Stimulated activated CD8-positive, alpha-beta memory T cell treated with anti-CD3 and anti-CD28 coated beads, Interleukin-2, amount 100 ng/mL, for 1 hour (primary cell): ENCODE results near the gene NDUFC2.
"Not testable (repeated sequence)": the region's sequence is repeated elsewhere in the genome, so short reads cannot be mapped to it uniquely, and the experiment has no call there.

Experiments
- DNase-seq, 2 donors: peaks; one replicate each; pipeline ENCODE4 v3.0.0-alpha.2; 2020; ENCODE audit warnings: low read depth in 2 of 2

Gene NDUFC2

GRCh38 chr11:78079232-78080083, at the start of gene NDUFC2:
NDUFC2 (minus strand) TSS chr11:78079862; CDS start chr11:78079744, 118 bp downstream.
- peak; percentile 33 to 48 for DNase-seq

GRCh38 chr11:78127403-78127802, 47.7 kb upstream of the NDUFC2 start:
- no peak for DNase-seq

- no peak for DNase-seq
Measured at GRCh38 chr11:78112582-78113275, 33.1 kb upstream of the NDUFC2 start.

- DNase-seq: no peak
Measured at GRCh38 chr11:78111298-78111697, 31.6 kb upstream of the NDUFC2 start.

- no peak for DNase-seq
Measured at GRCh38 chr11:78110830-78111229, 31.2 kb upstream of the NDUFC2 start.

- DNase-seq: no peak
Measured at GRCh38 chr11:78110351-78110750, 30.7 kb upstream of the NDUFC2 start.

- DNase-seq: no peak
Measured at GRCh38 chr11:78109081-78110015, 29.7 kb upstream of the NDUFC2 start.

- no peak for DNase-seq
Measured at GRCh38 chr11:78100676-78101472, 21.2 kb upstream of the NDUFC2 start.

- DNase-seq: no peak
Measured at GRCh38 chr11:78100261-78100660, 20.6 kb upstream of the NDUFC2 start.

- no peak for DNase-seq
Measured at GRCh38 chr11:78099666-78100065, 20.0 kb upstream of the NDUFC2 start.

- no peak for DNase-seq
Measured at GRCh38 chr11:78097666-78098385, 18.2 kb upstream of the NDUFC2 start.

GRCh38 chr11:78094250-78094649, 14.6 kb upstream of the NDUFC2 start:
- DNase-seq: no peak

GRCh38 chr11:78086521-78087074, 6.9 kb upstream of the NDUFC2 start:
- not testable (repeated sequence) for DNase-seq

GRCh38 chr11:78085972-78086371, 6.3 kb upstream of the NDUFC2 start:
- no peak for DNase-seq

GRCh38 chr11:78084506-78084905, 4.8 kb upstream of the NDUFC2 start:
- not testable (repeated sequence) for DNase-seq

GRCh38 chr11:78083021-78083420, 3.4 kb upstream of the NDUFC2 start:
- no peak for DNase-seq

GRCh38 chr11:78082146-78082545, 2.5 kb upstream of the NDUFC2 start:
- no peak for DNase-seq

- DNase-seq: no peak
Measured at GRCh38 chr11:78081583-78081982, 1.9 kb upstream of the NDUFC2 start.

- no peak for DNase-seq
Measured at GRCh38 chr11:78080818-78081495, 1.3 kb upstream of the NDUFC2 start.
